H1 (cell line): ENCODE results near the gene CYP39A1. TPM values are rescaled to one million over a fixed set of nuclear protein-coding genes. Genes with fewer than 3 reads are reported as not detected.

ENCODE experiments used
- CTCF ChIA-PET: fragments of 300-600 bp; sonication (Branson Sonifier 250); formaldehyde crosslinking; loops from one replicate; lab custom pipeline; 2021; ENCODE audit not compliant: partially characterized antibody; lab: Charles Lee
- POLR2A ChIA-PET: fragments of 300-600 bp; sonication (Branson Sonifier 250); formaldehyde crosslinking; loops from one replicate; lab custom pipeline; 2021; ENCODE audit warnings: inconsistent platforms; ENCODE audit not compliant: partially characterized antibody; lab: Charles Lee
- DNase-seq, 2 experiments: peaks; one replicate each; pipeline versions ENCODE4 v3.0.0 to v3.0.0-alpha.2; 2010 to 2022; ENCODE audit warnings: low spot score in 2 of 2, low read depth in 1 of 2, mixed read lengths in 1 of 2
- FAIRE-seq: peaks from 2 replicates; lab custom pipeline; 2011; peaks lifted over from hg19 to GRCh38; lab: Jason Lieb, UNC
- H2AFZ ChIP-seq: 2 replicates; pipeline ENCODE4 v1.8.1; 2012; ENCODE audit warnings: low read length, inconsistent platforms
- H2AK5ac ChIP-seq: 2 replicates; pipeline ENCODE4 v1.6.1; 2013; ENCODE audit warnings: low read depth, low read length
- H2BK120ac ChIP-seq: replicated peaks from 2 replicates; pipeline ENCODE3; 2013; ENCODE audit warnings: low read depth, low read length, inconsistent platforms
- H2BK12ac ChIP-seq: 2 replicates; pipeline ENCODE4 v1.6.1; 2013; ENCODE audit warnings: low read depth, low read length
- H2BK15ac ChIP-seq: 2 replicates; pipeline ENCODE4 v1.6.1; 2013; ENCODE audit warnings: low read length
- H2BK20ac ChIP-seq: 2 replicates; pipeline ENCODE4 v1.6.1; 2013; ENCODE audit warnings: low read length
- H2BK5ac ChIP-seq: 2 replicates; pipeline ENCODE4 v1.6.1; 2013; ENCODE audit warnings: low read depth, low read length
- H3K14ac ChIP-seq: 2 replicates; pipeline ENCODE4 v1.6.1; 2013; ENCODE audit warnings: inconsistent platforms; ENCODE audit not compliant: insufficient read length
- H3K18ac ChIP-seq: 2 replicates; pipeline ENCODE4 v1.6.1; 2013; ENCODE audit warnings: low read length; ENCODE audit errors: extremely low read depth
- H3K23ac ChIP-seq: 2 replicates; pipeline ENCODE4 v1.6.1; 2013; ENCODE audit warnings: inconsistent platforms; ENCODE audit not compliant: insufficient read length
- H3K23me2 ChIP-seq: 2 replicates; pipeline ENCODE4 v1.6.1; 2013; ENCODE audit warnings: low read depth, low read length
- H3K27ac ChIP-seq: 2 replicates; pipeline ENCODE4 v1.6.1; 2011; ENCODE audit warnings: low read depth, low read length, inconsistent platforms
- H3K27me3 ChIP-seq, 4 experiments: replicated peaks in 1 of 4; 1 replicate in 1 of 4; 2 replicates in 3 of 4; pipeline versions ENCODE4 v1.6.1 to v1.8.1; 2011 to 2013; ENCODE audit warnings: low read length in 3 of 4, mild to moderate bottlenecking in 3 of 4, inconsistent platforms in 2 of 4, mixed read lengths in 2 of 4, moderate library complexity in 1 of 4; ENCODE audit not compliant: control insufficient read depth in 3 of 4, insufficient read depth in 3 of 4; ENCODE audit errors: extremely low read depth in 1 of 4
- H3K36me3 ChIP-seq, 4 experiments: 2 replicates each; pipeline versions ENCODE4 v1.6.1 to v1.8.1; 2011 to 2013; ENCODE audit warnings: mild to moderate bottlenecking in 4 of 4, low read length in 3 of 4, moderate library complexity in 2 of 4, control low read depth in 1 of 4, inconsistent platforms in 1 of 4; ENCODE audit not compliant: insufficient read depth in 4 of 4, control insufficient read depth in 2 of 4
- H3K4ac ChIP-seq: replicated peaks from 2 replicates; pipeline ENCODE3; 2013; ENCODE audit warnings: low read length, low read depth, mixed read lengths, inconsistent platforms; ENCODE audit not compliant: insufficient read length
- H3K4me1 ChIP-seq, 4 experiments: replicated peaks in 1 of 4; 1 replicate in 1 of 4; 2 replicates in 3 of 4; pipeline versions ENCODE4 v1.6.1 to v1.8.1; 2011 to 2013; ENCODE audit warnings: low read length in 3 of 4, inconsistent platforms in 2 of 4, mixed read lengths in 1 of 4; ENCODE audit not compliant: insufficient read depth in 4 of 4, control insufficient read depth in 3 of 4
- H3K4me2 ChIP-seq, 2 experiments: 2 replicates each; pipeline versions ENCODE4 v1.6.1 to v1.8.1; 2011 to 2013; ENCODE audit warnings: low read depth in 2 of 2, low read length in 2 of 2, control low read depth in 1 of 2, inconsistent platforms in 1 of 2, mild to moderate bottlenecking in 1 of 2; ENCODE audit not compliant: insufficient read depth in 1 of 2
- H3K4me3 ChIP-seq, 4 experiments: fragments of 200-600, 300-600 bp in 1 of 4; sonication (generic), shearing (Covaris generic), sonication (Bioruptor Twin) in 1 of 4; 2 replicates each; pipeline versions ENCODE4 v1.5.1 to v1.8.1; 2011 to 2016; ENCODE audit warnings: low read length in 4 of 4, low read depth in 3 of 4, control low read depth in 2 of 4, inconsistent platforms in 2 of 4, mild to moderate bottlenecking in 2 of 4, mixed read lengths in 1 of 4, moderate library complexity in 1 of 4; ENCODE audit not compliant: insufficient read depth in 2 of 4; ENCODE audit errors: extremely low read depth in 1 of 4
- H3K56ac ChIP-seq: replicated peaks from 2 replicates; pipeline ENCODE3; 2013; ENCODE audit warnings: low read depth, mild to moderate bottlenecking, mixed read lengths, low read length, inconsistent platforms; ENCODE audit not compliant: insufficient read length
- H3K79me1 ChIP-seq: 2 replicates; pipeline ENCODE4 v1.6.1; 2013; ENCODE audit warnings: low read depth, low read length, control low read depth
- H3K79me2 ChIP-seq, 2 experiments: 2 replicates each; pipeline versions ENCODE4 v1.6.1 to v1.8.1; 2012 to 2013; ENCODE audit warnings: low read length in 2 of 2, mild to moderate bottlenecking in 2 of 2, inconsistent platforms in 1 of 2; ENCODE audit not compliant: insufficient read depth in 2 of 2, control insufficient read depth in 1 of 2
- H3K9ac ChIP-seq, 4 experiments: replicated peaks in 1 of 4; 1 replicate in 1 of 4; 2 replicates in 3 of 4; pipeline versions ENCODE4 v1.6.1 to v1.8.1; 2011 to 2013; ENCODE audit warnings: low read depth in 3 of 4, low read length in 3 of 4, control low read depth in 2 of 4, mild to moderate bottlenecking in 2 of 4, moderate library complexity in 2 of 4, inconsistent platforms in 1 of 4; ENCODE audit errors: extremely low read depth in 1 of 4
- H3K9me3 ChIP-seq, 2 experiments: 2 replicates each; pipeline versions ENCODE4 v1.6.1 to v1.8.1; 2012 to 2013; ENCODE audit warnings: mild to moderate bottlenecking in 2 of 2, moderate library complexity in 2 of 2, control low read depth in 1 of 2, inconsistent platforms in 1 of 2, low read depth in 1 of 2, low read length in 1 of 2, mixed read lengths in 1 of 2; ENCODE audit not compliant: insufficient read depth in 2 of 2
- H4K20me1 ChIP-seq, 2 experiments: replicated peaks in 1 of 2; 2 replicates each; pipeline versions ENCODE3 to v1.8.1; 2011 to 2013; ENCODE audit warnings: inconsistent platforms in 2 of 2, low read length in 2 of 2, mild to moderate bottlenecking in 1 of 2; ENCODE audit not compliant: insufficient read depth in 2 of 2, control insufficient read depth in 1 of 2
- H4K5ac ChIP-seq: 2 replicates; pipeline ENCODE4 v1.6.1; 2013; ENCODE audit warnings: low read length, low read depth, mixed read lengths, inconsistent platforms; ENCODE audit not compliant: insufficient read length
- H4K8ac ChIP-seq: 2 replicates; pipeline ENCODE4 v1.8.0; 2013; ENCODE audit warnings: mild to moderate bottlenecking, moderate library complexity, low read length, inconsistent platforms; ENCODE audit not compliant: insufficient read depth; ENCODE audit errors: extremely low read depth
- H4K91ac ChIP-seq: replicated peaks from 2 replicates; pipeline ENCODE3; 2013; ENCODE audit warnings: low read length, mixed read lengths, inconsistent platforms; ENCODE audit not compliant: insufficient read length
- CHD7 ChIP-seq: fragments of 300-600 bp; sonication (generic); IDR thresholded peaks from 2 replicates; pipeline ENCODE4 v1.7.1; 2012; ENCODE audit warnings: low read length, moderate library complexity, mild to moderate bottlenecking, inconsistent platforms; ENCODE audit not compliant: insufficient replicate concordance
- SP4 ChIP-seq: IDR thresholded peaks from 2 replicates; pipeline ENCODE4 v1.6.1; 2012; ENCODE audit warnings: low read length, inconsistent platforms
- polyA plus RNA-seq, 7 experiments: library from polyadenylated mRNA; depleted of rRNA in 3 of 7; stranded (reverse) in 5 of 7; unstranded in 2 of 7; fragments of >200 nt in 5 of 7; fragments of 200-250 nt in 2 of 7; gene quantifications; 1 replicate in 5 of 7; 2 replicates in 1 of 7; 4 replicates in 1 of 7; pipeline versions ENCODE4 v1.2.1 to v1.2.3, GENCODE V29; 2011 to 2013; ENCODE audit warnings: missing spikeins in 2 of 7, mixed read lengths in 2 of 7
- total RNA-seq: library from RNA; stranded (reverse); fragmentation: NEBNext Ultra II Directional; extraction: Animal tissue kit (Norgen Biotek cat#: 25700); gene quantifications from 2 replicates; pipeline ENCODE4 v1.2.1, GENCODE V29; 2021

The CYP39A1 gene
- total and polyA plus RNA-seq, 2 of the 8 experiments (the other 6 are each of a cell fraction or from before 2014, with no cell fraction given), result 0.71 to 2.4 TPM

GRCh38 chr6:46504242-46504641 lies 148.4 kb downstream of the CYP39A1 start:
- H3K4me1 ChIP-seq, result no peaks in the 10 kb centered on the region
- ChIA-PET CTCF (no interaction called here), POLR2A (no interaction called here)
- H3K36me3 ChIP-seq, result no peaks in the 10 kb centered on the region
- H3K56ac ChIP-seq, result no peak overlapping the region
- DNase-seq (no peak), FAIRE-seq (no peak)
- H3K27ac ChIP-seq, result no peak overlapping the region
- H4K8ac ChIP-seq, result no peak overlapping the region
- no peaks in the 10 kb centered on the region for H3K79me1 ChIP-seq
- H3K18ac ChIP-seq, result no peak overlapping the region
- H3K23me2 ChIP-seq, result no peaks in the 10 kb centered on the region
- no peak overlapping the region for H3K4me2 ChIP-seq
- H2BK5ac ChIP-seq, result no peak overlapping the region
- no peak overlapping the region for H4K5ac ChIP-seq
- no peaks in the 10 kb centered on the region for H3K79me2 ChIP-seq
- no peak overlapping the region for H2AK5ac ChIP-seq
- H3K9me3 ChIP-seq, result no peaks in the 10 kb centered on the region
- H3K14ac ChIP-seq, result no peak overlapping the region
- H2BK12ac ChIP-seq, result no peak overlapping the region
- no peaks in the 10 kb centered on the region for H3K27me3 ChIP-seq
- no peak overlapping the region for H3K4me3 ChIP-seq
- H2BK20ac ChIP-seq, result no peak overlapping the region
- no peak overlapping the region for H3K9ac ChIP-seq
- H2AFZ ChIP-seq, result no peak overlapping the region
- no peak overlapping the region for H2BK120ac ChIP-seq
- H4K91ac ChIP-seq, result no peak overlapping the region
- H3K23ac ChIP-seq, result no peak overlapping the region
- H4K20me1 ChIP-seq, result no peaks in the 10 kb centered on the region
- no peak overlapping the region for H2BK15ac ChIP-seq
- no peak overlapping the region for H3K4ac ChIP-seq
- TF ChIP-seq SP4, result no peak
- TF ChIP-seq CHD7, result no peak
